Peyer's patch (tissue), 4 donors: Measurements from ENCODE around the gene RNLS. TPM values are rescaled to one million over a fixed set of nuclear protein-coding genes. Genes with fewer than 3 reads are reported as not detected.

Source experiments
- DNase-seq, 3 donors: peaks; one replicate each; pipeline ENCODE4 v3.0.0-alpha.2; 2017 to 2019
- H3K27ac ChIP-seq, 4 donors: fragments of 200-600 bp; sonication (generic); one replicate each; pipeline ENCODE4 v1.5.1; 2016 to 2019
- H3K27me3 ChIP-seq, 2 donors: fragments of 200-600 bp; sonication (generic); one replicate each; pipeline ENCODE4 v1.5.1; 2019
- H3K36me3 ChIP-seq, 3 donors: fragments of 200-600 bp; sonication (generic); one replicate each; pipeline ENCODE4 v1.5.1; 2016 to 2019
- H3K4me1 ChIP-seq, 4 donors: fragments of 200-600 bp; sonication (generic); one replicate each; pipeline ENCODE4 v1.5.1; 2016 to 2019
- H3K4me3 ChIP-seq, 4 donors: fragments of 200-600 bp; sonication (generic); 1 replicate in 3 of 4; 2 replicates in 1 of 4; pipeline ENCODE4 v1.5.1; 2016 to 2019; ENCODE audit warnings: mild to moderate bottlenecking in 1 of 4
- H3K9me3 ChIP-seq, 4 donors: fragments of 200-600 bp; sonication (generic); one replicate each; pipeline ENCODE4 v1.5.1; 2016 to 2019; ENCODE audit warnings: mild to moderate bottlenecking in 1 of 4
- POLR2A ChIP-seq, 2 donors: fragments of 450-650 bp; IDR thresholded peaks; one replicate each; pipeline ENCODE4 v1.5.1; 2017; ENCODE audit warnings: antibody characterized with exemption in 2 of 2, mild to moderate bottlenecking in 2 of 2, moderate library complexity in 2 of 2
- total RNA-seq, 4 donors: library from RNA; depleted of rRNA; stranded (reverse); fragments of >200 nt; gene quantifications; one replicate each; pipeline ENCODE4 v1.1.0, GENCODE V29; 2016
- TF ChIP-seq, protein P1 (sequence below), 6 experiments: fragments of 450-650 bp in 4 of 6; fragments of 200-600 bp in 2 of 6; sonication (generic) in 1 of 6; IDR thresholded peaks; one replicate each; pipeline ENCODE4 v1.5.1; 2017 to 2019; ENCODE audit warnings: antibody characterized with exemption in 6 of 6, mild to moderate bottlenecking in 3 of 6, moderate library complexity in 1 of 6

The RNLS gene
- total RNA-seq, 4 donors from 2014 or later, result 4.1 to 29.6 (median 22.6) TPM

DNA sequence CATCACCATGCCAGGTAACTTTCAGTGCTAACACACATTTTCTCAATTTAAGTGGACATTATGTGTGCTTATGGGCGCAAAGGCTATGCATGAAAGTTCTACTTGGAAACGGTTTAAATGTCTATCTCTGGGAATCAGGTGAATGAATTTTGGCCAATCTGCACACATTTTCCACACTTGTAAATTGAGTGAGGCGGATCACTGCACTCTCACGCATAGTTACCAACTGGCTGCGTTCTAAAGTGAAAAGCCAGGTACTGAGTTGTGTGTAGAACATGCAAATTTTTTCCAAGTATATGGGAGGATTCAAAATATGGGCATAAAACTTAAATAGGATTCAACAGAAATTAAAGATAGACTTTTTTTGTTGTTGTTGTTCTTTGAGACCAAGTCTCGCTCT, 323.7 kb downstream of the RNLS start:
- Histone ChIP-seq H3K9me3 (no peaks in the 10 kb centered on the region), H3K4me3 (no peak overlapping the region), H3K4me1 (no peaks in the 10 kb centered on the region), H3K36me3 (no peaks in the 10 kb centered on the region), H3K27me3 (no peaks in the 10 kb centered on the region), H3K27ac (no peak overlapping the region)
- TF ChIP-seq, protein P1, sequence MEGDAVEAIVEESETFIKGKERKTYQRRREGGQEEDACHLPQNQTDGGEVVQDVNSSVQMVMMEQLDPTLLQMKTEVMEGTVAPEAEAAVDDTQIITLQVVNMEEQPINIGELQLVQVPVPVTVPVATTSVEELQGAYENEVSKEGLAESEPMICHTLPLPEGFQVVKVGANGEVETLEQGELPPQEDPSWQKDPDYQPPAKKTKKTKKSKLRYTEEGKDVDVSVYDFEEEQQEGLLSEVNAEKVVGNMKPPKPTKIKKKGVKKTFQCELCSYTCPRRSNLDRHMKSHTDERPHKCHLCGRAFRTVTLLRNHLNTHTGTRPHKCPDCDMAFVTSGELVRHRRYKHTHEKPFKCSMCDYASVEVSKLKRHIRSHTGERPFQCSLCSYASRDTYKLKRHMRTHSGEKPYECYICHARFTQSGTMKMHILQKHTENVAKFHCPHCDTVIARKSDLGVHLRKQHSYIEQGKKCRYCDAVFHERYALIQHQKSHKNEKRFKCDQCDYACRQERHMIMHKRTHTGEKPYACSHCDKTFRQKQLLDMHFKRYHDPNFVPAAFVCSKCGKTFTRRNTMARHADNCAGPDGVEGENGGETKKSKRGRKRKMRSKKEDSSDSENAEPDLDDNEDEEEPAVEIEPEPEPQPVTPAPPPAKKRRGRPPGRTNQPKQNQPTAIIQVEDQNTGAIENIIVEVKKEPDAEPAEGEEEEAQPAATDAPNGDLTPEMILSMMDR (IDR thresholded peaks at IDR 0.05), result no peak
- TF ChIP-seq POLR2A (IDR thresholded peaks at IDR 0.05), result no peak
- no peak for DNase-seq

DNA sequence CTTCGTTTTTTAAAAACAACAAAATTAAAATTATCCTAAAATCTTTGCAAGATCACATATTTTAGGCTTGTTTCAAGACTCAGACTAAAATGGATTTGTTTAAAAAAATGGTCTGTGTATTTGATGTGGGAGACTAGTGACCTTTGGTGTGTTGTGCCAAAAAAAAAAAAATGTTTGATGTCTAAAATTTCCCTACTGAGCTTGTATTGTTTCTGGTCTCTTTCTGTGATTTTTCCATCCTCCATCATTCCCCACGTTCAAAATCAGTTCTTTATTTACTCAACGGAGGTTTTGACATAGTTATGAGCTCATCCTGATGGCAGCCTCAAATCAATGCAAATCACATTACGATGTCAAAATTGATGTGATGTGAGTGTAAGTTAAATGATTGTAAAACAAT, 326.2 kb downstream of the RNLS start:
- no peaks in the 10 kb centered on the region for H3K4me1 ChIP-seq
- H3K27ac ChIP-seq, result peak overlapping the region in 1 of 4 donors; percentile 7
- no peaks in the 10 kb centered on the region for H3K36me3 ChIP-seq
- TF ChIP-seq POLR2A (IDR thresholded peaks at IDR 0.05), result no peak
- TF ChIP-seq, protein P1 (IDR thresholded peaks at IDR 0.05), result no peak
- H3K9me3 ChIP-seq, result no peaks in the 10 kb centered on the region
- DNase-seq, result no peak
- no peaks in the 10 kb centered on the region for H3K27me3 ChIP-seq
- no peak overlapping the region for H3K4me3 ChIP-seq

DNA sequence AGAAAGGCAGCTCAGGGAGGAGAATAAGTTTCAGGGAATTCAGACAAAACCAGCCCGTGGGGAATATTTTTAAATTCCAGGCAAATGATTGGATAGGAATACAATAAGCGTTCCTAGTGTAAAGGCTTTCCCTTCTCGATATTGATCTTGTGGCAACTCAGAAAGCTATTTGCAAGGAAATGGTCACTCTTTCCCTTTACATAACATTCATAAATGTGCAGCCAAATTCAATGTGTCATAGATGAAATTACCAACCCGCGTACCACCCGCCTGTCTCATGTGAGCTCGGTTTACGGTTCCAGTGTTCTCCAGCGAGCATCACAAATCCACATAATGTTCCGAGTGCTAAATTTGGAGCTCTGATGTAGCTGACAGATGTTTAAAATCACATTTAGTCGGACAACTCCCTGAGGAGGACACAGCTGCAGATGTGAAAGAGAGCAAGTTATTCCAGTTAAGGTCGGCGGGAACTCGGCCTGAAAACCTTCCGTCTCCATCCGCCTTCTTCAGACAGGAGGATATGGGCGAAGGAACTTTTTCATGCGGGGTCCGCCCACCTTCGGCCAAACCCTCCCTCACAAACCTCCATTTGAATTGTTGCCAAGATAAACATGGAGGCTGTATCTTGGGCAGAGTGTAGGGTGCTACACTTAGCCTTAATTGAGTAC, 327.0 kb downstream of the RNLS start:
- Histone ChIP-seq H3K9me3 (no peaks in the 10 kb centered on the region), H3K27ac (peak overlapping the region in 2 of 4 donors; percentile 7 to 32), H3K36me3 (no peaks in the 10 kb centered on the region), H3K27me3 (no peaks in the 10 kb centered on the region), H3K4me1 (no peaks in the 10 kb centered on the region), H3K4me3 (no peak overlapping the region)
- TF ChIP-seq, protein P1 (IDR thresholded peaks at IDR 0.05), result no peak
- TF ChIP-seq POLR2A (IDR thresholded peaks at IDR 0.05), result no peak
- DNase-seq, result no peak

DNA sequence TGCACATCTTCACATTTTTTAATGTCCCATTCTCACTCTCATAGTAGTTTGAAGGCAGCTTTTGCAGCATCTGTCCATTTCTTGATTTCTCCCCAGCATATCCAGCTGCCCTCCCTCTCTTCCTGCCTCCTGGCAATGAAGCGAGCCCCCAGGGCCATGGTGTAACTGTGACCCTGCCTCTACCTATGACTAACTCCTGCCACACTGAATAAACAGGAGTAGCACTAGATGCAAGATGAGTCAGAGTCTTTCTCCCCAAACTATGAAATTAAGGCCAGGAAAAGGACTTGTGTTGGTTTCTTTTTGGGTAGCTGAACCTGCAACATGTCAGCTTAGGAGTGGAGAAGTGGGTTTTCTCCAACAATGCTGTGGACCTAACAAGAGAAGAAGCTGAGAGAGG, 329.0 kb downstream of the RNLS start:
- Histone ChIP-seq H3K27me3 (no peaks in the 10 kb centered on the region), H3K4me1 (no peaks in the 10 kb centered on the region), H3K4me3 (no peak overlapping the region), H3K27ac (no peak overlapping the region), H3K9me3 (no peaks in the 10 kb centered on the region), H3K36me3 (no peaks in the 10 kb centered on the region)
- DNase-seq, result no peak
- no peak for TF ChIP-seq POLR2A (IDR thresholded peaks at IDR 0.05)

DNA sequence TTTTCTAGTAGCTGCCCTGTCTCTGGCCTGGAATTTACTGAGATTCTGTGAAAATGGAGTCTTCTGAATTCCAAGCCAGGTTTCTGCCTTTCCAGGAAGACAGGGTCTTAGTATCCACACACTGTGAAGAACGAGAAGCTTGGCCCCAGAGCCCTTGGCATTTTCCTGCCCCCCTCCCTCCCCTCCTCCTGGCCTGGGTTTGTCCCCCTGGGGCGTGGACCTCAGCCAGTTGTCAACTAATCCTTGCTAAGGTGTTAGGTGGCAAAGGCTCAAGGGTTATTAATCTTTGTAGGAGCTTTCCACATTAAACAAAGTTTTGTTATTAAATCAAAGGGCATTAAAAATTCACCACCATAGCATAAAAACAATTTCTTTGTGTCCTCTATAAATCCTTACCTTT, 329.5 kb downstream of the RNLS start:
- TF ChIP-seq, protein P1 (IDR thresholded peaks at IDR 0.05), result no peak
- TF ChIP-seq POLR2A (IDR thresholded peaks at IDR 0.05), result no peak
- no peak for DNase-seq
- H3K4me3 ChIP-seq, result no peak overlapping the region
- H3K27me3 ChIP-seq, result no peaks in the 10 kb centered on the region
- H3K4me1 ChIP-seq, result no peaks in the 10 kb centered on the region
- no peaks in the 10 kb centered on the region for H3K9me3 ChIP-seq
- H3K36me3 ChIP-seq, result no peaks in the 10 kb centered on the region
- H3K27ac ChIP-seq, result no peak overlapping the region

DNA sequence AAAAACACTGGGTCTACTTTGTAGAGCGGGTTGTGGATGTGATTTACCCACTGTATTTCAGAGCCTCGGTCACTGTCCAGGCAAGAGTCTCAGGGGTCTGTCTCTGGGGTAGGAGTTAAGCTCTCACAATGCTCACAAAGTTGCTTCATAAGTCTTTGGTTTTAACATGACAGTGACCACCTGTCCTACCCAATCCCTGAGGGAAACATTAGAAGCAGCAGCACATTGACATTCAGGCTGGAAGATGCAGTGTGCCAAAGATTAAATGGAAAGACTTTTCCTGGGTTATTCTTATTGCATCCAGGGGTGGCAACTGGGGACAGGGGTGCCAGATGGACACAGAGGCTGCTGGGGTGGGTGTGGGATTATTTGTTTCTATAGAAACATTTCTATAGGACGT, 330.0 kb downstream of the RNLS start:
- TF ChIP-seq, protein P1 (IDR thresholded peaks at IDR 0.05), result no peak
- TF ChIP-seq POLR2A (IDR thresholded peaks at IDR 0.05), result no peak
- no peaks in the 10 kb centered on the region for H3K4me1 ChIP-seq
- H3K27ac ChIP-seq, result no peak overlapping the region
- DNase-seq, result no peak
- no peak overlapping the region for H3K4me3 ChIP-seq
- H3K9me3 ChIP-seq, result no peaks in the 10 kb centered on the region
- H3K27me3 ChIP-seq, result no peaks in the 10 kb centered on the region
- no peaks in the 10 kb centered on the region for H3K36me3 ChIP-seq
